Stimulated activated CD8-positive, alpha-beta memory T cell treated with anti-CD3 and anti-CD28 coated beads, Interleukin-15, amount 100 ng/mL, for 24 hours (primary cell): ENCODE results near the gene ASXL1.

Experiments used
- DNase-seq: peaks from one replicate; pipeline ENCODE4 v3.0.0-alpha.2; 2020; ENCODE audit warnings: low read depth

The ASXL1 gene

GRCh38 chr20:32440069-32440757, 82.1 kb downstream of the ASXL1 start:
- DNase-seq = no peak

GRCh38 chr20:32440758-32441078, 82.6 kb downstream of the ASXL1 start:
- no peak for DNase-seq

GRCh38 chr20:32441638-32442037, 83.5 kb downstream of the ASXL1 start:
- no peak for DNase-seq

DNA sequence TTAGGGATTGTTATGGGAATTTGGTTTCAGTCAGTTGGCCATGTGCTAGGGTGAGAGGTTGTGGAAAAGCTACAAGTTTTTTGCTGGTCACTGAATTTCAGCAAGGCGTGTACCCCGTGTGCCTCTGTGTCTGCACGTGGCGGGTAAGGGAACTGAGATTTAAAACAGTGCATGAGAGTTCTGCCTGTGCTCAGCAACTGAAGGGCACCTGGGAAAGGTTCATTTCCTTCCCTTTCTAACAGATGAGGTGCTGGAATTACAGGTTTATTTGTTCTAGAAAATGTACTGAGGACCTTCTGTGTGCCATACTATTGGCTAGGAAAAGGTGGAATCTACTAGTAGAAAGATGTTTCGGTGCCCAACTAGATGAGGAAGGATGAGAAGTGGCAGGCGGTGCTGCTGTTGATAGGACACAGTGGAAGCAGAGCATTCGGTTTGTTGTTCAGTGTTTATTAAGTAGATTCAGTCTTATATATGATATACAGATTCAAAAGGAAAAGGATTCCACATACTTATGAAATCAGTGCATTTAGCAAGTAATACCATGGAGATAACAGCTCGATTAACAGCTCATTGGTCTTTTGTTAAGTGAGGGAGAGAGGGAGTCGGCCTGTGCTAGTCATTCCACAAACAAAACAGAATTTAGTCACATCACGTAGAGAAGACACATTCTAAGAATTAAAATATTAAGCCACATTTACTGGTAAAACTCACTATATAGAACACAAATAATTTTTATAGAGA, 84.7 kb downstream of the ASXL1 start:
- DNase-seq = no peak

- no peak for DNase-seq
Measured at GRCh38 chr20:32443386-32443974, 85.3 kb downstream of the ASXL1 start.

DNA sequence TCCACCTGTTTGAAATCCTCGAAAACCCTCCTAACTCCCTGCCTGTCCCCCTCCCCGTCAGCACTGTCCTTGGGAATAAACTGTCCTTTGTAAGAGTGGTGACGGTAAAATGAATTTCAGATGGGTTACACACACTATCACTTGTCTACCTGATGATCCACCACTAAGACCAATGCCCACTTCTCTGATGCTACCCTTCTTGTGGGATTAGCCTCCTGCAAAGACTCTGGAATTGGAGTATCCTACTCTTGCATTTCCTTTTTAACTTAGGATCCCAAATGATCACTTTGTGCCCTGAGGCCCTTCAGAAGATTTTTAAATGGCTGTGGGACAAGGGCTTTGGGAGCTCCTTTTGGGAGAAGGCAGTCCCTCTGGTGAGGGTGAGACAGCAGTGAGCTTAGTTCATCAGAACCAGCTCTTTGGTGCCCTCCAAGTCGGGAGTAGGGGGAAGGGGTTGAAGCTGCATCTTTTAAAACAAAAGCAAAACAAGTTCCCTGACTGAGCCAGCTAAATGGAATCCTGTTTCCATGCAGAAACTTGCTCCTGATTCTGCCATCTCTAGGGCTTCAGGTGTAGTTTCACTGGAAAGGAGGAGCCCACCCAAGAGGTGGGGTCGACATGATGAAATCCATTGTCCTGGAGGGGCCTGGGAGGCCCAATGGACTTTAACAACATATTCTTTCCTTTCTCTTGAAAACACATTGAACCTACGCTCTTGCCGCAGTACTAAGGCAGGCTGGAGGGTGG, 86.5 kb downstream of the ASXL1 start:
- no peak for DNase-seq

DNA sequence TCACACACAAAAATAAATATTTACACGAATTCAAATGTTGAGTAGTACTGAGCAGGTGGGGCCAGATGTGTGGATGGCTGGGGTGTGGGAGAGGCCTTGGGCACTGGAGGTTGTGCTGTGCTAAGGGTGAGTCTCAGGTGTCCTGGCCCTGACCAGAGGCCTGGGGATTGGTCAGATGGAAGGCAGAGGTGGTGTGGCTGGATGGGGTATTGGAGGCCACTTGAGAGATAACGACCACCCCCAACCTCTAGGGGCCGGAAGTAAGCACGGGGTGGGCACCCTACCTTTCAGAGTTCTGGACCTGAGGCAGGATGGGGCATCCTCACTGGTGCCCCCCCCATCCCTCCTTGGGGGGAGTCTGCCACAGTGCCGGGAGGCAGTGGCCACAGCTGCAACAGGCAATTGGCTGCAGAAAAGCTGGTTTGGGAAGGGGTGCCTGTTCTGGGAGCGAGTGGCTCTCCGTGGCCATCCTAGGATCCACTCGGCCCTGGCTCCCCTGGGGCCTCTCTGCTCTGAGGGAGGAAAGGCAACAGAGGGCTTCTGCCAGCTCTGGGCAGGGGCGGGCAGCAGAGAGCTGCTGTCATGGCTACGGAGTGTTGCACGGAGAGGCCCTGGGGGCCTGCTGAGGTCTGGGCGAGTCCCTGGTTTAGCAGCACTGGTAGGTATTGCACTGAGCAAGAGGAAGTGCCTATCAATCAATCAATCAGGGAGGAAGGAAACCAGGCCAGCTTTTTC, 87.6 kb downstream of the ASXL1 start:
- DNase-seq = no peak

DNA sequence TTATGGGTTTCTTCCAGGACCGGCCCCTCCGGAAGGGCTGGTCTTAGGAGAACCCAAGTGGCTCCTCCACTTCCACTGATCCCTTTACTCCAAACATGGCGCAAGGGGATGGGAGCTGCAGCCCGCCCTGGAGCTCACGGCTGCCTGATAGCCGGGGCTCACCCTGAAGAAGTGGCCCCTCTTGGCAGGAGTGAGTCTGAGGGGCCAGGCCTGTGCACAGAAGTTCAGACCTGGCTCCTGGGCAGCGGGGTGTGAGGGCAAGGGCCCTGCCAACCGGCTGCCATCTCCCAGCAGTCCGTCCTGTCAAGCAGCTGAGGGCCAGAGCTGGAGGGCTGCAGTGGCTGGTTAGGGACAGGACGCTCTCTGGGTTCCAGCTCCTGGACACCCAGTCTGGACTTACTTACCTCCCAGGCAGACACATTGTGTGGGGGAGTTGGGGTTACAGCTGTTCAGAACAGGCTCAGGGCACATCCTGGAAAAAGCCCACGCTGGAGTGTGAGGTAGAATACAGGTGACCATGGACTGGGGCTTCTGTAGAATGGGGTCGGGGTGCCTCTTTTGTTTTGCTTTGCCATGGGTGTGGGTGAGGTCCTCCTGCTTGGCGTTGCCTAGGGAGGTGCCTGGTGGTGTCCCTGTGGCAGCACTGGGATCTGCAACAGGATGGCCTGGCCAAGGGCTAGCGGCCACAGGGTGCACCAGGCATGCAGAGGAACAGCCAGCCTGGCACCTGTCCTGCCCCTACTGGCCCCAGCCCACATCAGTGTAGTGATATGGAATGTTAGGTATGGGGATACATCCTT, 88.4 kb downstream of the ASXL1 start:
- DNase-seq = no peak

DNA sequence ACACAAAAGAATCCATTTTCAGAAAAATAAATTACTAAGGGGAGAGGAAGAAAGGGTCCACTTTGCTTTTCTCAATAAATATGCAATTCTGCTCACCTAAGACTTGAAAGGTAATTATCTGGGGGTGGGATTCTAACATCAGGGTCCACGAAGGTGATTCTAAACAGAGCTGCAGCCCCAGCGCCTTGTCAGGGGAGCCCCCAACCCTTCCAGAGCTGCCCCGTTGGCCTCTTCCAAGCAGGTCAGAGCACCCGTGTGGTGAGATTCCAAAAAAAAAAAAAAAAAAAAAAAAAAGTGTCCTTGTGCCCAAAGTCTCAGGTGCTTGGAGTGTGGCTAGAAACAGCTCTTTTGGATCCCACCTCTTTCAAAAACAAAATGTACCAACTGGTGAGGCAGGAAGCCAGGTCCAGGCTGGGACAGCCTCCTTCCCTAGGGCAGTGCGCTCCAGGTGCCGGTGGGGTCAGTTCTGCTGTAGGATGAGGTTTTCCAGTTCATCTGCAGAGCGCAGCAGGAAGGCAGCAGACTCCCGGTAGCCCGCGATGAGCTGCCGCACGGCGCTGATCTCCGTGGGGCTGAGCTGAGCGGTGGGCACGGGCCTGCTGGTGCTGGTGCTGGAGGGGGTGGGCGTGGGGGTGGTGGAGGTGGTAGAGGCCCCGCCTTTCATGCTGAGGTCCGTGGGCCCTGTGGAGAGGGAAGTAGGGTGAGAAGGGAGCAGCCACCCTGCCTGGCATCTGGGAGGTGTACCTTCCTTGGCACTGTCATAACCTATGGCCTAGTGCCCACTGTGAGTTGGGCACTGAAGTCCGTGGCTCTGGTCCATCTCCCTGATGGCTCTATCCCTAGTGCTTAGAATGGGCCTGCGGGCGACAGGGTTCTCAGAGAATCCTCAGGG, 89.3 kb downstream of the ASXL1 start:
- no peak for DNase-seq

GRCh38 chr20:32448306-32449056, 90.3 kb downstream of the ASXL1 start:
- DNase-seq = no peak

DNA sequence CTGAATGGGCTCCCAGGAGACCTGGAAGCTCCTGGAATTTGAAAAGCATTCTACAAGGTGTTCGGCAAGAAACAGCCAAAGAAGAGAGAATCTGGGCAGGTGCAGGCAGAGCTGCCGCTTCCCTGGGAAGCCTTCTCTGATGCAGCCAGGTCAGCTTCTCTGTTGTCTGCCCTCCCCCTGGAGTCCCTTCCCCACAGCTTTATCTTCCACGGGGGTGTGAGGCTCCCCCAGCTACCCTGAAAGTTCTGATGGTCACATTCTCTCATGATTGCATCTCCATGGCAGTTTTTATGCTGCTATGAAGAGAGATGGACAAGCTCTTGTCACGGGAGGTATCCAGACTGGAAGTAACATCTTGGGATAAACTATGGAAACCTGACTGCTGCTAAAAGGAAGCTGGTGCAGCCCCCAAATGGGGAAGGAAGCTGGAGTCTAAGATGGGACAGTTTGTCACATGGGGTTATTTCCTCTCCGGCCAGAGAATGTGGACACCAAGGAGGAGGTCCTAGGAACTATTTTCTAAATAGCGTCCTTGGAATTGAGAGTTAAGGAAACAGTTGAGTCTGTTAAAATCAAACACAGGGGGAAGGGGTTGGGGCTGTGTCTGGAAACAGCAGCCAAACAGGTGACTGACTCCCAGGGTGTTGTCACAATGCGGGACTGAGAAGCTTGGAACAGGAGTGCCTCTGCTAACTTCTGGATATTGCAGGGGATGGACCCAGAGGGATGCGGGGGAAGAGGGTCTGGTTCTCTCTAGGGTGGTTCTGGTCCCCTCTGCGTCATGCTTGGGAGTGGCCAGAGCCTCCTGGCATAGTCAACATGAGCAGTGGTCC, 91.1 kb downstream of the ASXL1 start:
- DNase-seq = no peak

DNA sequence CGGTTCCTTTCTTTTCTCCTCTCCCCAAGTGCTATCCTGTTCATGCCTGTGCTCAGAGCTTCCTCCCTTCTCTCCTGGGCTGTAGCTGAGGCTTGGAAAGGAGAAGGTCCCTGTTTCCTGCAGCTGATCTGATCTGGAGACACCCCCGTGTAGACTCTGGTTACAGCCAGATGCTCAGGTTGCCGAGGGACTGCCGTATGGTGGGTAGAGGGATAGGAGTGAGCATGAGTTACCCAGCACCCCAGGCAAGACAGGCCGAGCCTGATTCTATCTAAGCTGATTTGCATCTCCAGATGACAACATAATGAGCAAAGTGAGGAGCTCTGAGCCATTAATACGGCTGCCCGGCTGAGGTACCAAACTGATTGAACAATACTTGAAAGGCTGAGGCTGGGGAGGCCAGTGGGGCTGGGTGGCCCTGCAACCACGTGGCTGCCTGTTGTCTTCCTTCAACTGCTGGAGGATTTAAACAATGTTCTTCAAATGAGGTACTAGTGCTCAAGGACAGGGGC, 91.8 kb downstream of the ASXL1 start:
- no peak for DNase-seq

- no peak for DNase-seq
Measured at GRCh38 chr20:32450484-32451061, 92.4 kb downstream of the ASXL1 start.

GRCh38 chr20:32451340-32451681, 93.2 kb downstream of the ASXL1 start:
- DNase-seq = no peak

DNA sequence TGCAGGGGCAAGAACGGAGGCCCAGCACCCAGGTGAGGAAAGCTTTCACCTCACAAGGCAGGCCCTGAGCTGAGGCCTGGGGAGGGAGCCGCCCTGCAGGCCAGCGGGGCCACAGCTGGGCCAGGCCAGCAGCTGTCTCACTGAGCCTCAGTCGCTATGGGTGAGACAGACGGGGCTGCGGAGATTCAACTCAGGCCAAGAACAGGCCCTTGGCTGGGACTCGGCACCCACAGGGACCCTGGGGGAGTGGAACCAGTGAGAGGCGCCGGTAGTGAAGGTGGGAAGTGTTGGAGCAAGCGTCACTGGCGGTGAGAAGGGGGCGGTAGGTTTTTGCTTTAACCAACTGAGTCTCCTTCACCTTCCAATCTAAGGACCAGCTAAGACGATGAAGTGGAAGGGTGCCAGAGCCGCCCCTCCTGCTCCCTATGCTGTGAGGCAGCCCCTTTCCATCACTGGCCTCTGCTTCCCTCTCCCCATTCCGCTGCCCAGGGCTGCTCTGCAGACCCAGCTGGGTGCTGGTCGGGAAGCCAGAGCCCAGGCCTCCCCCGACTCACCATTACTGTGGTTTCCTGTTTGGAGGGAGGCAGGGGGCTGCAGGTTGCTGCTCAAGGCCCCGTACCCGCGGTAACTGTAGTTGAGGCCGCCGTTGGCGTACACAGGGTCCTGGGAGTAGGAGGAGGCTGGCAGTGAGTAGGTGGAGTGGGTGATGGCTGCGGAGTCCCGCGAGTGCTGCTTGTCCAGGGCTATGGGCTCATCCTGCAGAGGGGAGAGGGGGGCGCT, 93.7 kb downstream of the ASXL1 start:
- no peak for DNase-seq

DNA sequence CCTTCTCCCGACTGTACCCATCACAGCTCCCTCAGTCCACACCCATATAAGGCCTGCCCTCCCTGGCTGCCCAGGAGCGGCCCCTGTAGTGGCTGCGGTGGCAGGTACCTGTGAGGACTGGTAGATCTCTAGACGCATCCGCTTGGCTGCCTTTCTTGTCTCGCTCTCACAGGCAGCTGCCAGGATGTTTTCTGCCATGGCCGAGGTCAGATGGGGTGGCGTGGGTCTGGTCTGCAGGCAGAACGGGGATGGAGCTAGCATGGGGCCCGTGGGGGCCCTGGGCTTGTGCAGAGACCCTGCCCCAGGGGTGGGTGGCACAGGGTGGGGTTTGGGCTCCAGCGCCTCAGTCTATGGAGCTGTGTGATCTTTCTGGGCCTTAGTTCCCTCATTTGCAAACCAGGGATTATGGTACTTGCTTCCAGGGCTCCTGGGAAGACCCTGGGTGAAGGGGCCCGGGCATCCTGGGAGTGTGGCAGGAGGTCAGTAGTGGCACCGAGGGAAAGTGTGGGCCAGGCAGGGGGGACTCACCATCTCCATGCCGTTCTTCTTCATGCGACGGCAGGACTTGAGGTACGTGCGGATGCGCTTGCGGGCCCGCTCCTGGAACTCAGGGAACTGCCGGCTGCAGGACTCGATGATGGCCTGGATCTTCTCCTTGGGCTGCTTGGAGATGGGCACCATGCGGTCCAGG, 94.8 kb downstream of the ASXL1 start:
- DNase-seq = no peak
